NCI-H2227 (cell line): ENCODE results near the gene PIF1.
A peak's percentile ranks its signal among the peaks of the same experiment; 100 is the strongest.

ENCODE experiments used
- DNase-seq: peaks from one replicate; lab custom pipeline; 2025; ENCODE audit not compliant: unreplicated experiment; lab: John Stamatoyannopoulos, UW

PIF1 gene

GRCh38 chr15:64825431-64826294 lies at the start of gene PIF1:
Gene PIF1 (minus strand): TSS chr15:64825647. CDS start chr15:64824335, 1,312 bp downstream.
- peak; percentile 96 for DNase-seq

- DNase-seq, result no peak
Measured at GRCh38 chr15:64870353-64870752, 44.9 kb upstream of the PIF1 start.

GRCh38 chr15:64869501-64869900 lies 44.1 kb upstream of the PIF1 start:
- no peak for DNase-seq

- no peak for DNase-seq
Measured at GRCh38 chr15:64865998-64866520, 40.6 kb upstream of the PIF1 start.

- no peak for DNase-seq
Measured at GRCh38 chr15:64865126-64865997, 39.9 kb upstream of the PIF1 start.

GRCh38 chr15:64864068-64864467 lies 38.6 kb upstream of the PIF1 start:
- no peak for DNase-seq

GRCh38 chr15:64862408-64862807 lies 37.0 kb upstream of the PIF1 start:
- DNase-seq, result no peak

GRCh38 chr15:64861960-64862359 lies 36.5 kb upstream of the PIF1 start:
- no peak for DNase-seq

- DNase-seq, result no peak
Measured at GRCh38 chr15:64861331-64861730, 35.9 kb upstream of the PIF1 start.

- no peak for DNase-seq
Measured at GRCh38 chr15:64859226-64859625, 33.8 kb upstream of the PIF1 start.

- DNase-seq, result peak; percentile 5
Measured at GRCh38 chr15:64858021-64858575, 32.7 kb upstream of the PIF1 start.

- no peak for DNase-seq
Measured at GRCh38 chr15:64857421-64857820, 32.0 kb upstream of the PIF1 start.

GRCh38 chr15:64856429-64857145 lies 31.1 kb upstream of the PIF1 start:
- no peak for DNase-seq

GRCh38 chr15:64855205-64855975 lies 29.9 kb upstream of the PIF1 start:
- DNase-seq, result no peak

- no peak for DNase-seq
Measured at GRCh38 chr15:64854526-64854925, 29.1 kb upstream of the PIF1 start.

- DNase-seq, result no peak
Measured at GRCh38 chr15:64854041-64854440, 28.6 kb upstream of the PIF1 start.

GRCh38 chr15:64851503-64851840 lies 26.0 kb upstream of the PIF1 start:
- DNase-seq, result no peak

GRCh38 chr15:64850778-64851502 lies 25.5 kb upstream of the PIF1 start:
- DNase-seq, result no peak
